Measurements from ENCODE around the gene OR6C2. TPM values are rescaled to one million over a fixed set of nuclear protein-coding genes. Genes with fewer than 3 reads are reported as not detected.

Gene OR6C2
- total RNA-seq, 1 experiment from 2014 or later, result not detected

GRCh38 chr12:55492078-55492477 lies 48.2 kb downstream of the OR6C2 start, which contains the start of gene OR6C68:
OR6C68 (plus strand) TSS chr12:55492378; CDS start chr12:55492378, 0 bp downstream.
- POLR2A ChIA-PET, result no interaction called here
- H3K4me1 Mint-ChIP-seq (ENCODE audit: low read depth, unreplicated experiment), result no peaks in the 10 kb centered on the region
- CTCF ChIA-PET, result no interaction called here
- Histone ChIP-seq H3K4me1 (0 out of 2 replicates have a peak, but pooled peaks cover 4% of the 10 kb centered on the region), H3K36me3 (ENCODE audit: control insufficient read depth, insufficient read depth, low read length) (no peaks in the 10 kb centered on the region), H3K9me3 (no peaks in the 10 kb centered on the region), H3K4me3 (ENCODE audit: low read depth, low read length) (no peak within 1 kb of the TSS), H3K27me3 (replicated peaks; ENCODE audit: control insufficient read depth, insufficient read depth, low read length) (no peaks in the 10 kb centered on the region)
- BruUV-seq (replicated peaks), result no TSS peak
- no peak for DNase-seq
- intact Hi-C loops (cut with micrococcal nuclease; ENCODE audit: unreplicated experiment), result no loop called here
- no peak for TF ChIP-seq CTCF (IDR thresholded peaks at IDR 0.05; ENCODE audit: insufficient read depth in 1 of 2, low read depth in 1 of 2, low read length in 1 of 2, severe bottlenecking in 1 of 2, unreplicated experiment in 1 of 2)
- H3K27ac Mint-ChIP-seq (ENCODE audit: unreplicated experiment), result no peak within 1 kb of the TSS
- no peak within 1 kb of the TSS for H3K4me3 Mint-ChIP-seq (ENCODE audit: unreplicated experiment)
- H3K27me3 Mint-ChIP-seq (ENCODE audit: insufficient read depth, unreplicated experiment), result no peaks in the 10 kb centered on the region
- H3K9me3 Mint-ChIP-seq (ENCODE audit: unreplicated experiment), result no peaks in the 10 kb centered on the region
- H3K36me3 Mint-ChIP-seq (ENCODE audit: insufficient read depth, unreplicated experiment), result no peaks in the 10 kb centered on the region

- ChIA-PET POLR2A (no interaction called here), CTCF (no interaction called here)
- H3K4me1 ChIP-seq, result peaks cover 26% of the 10 kb centered on the region
- Mint-ChIP-seq H3K4me1 (ENCODE audit: low read depth, unreplicated experiment) (peaks cover 14% of the 10 kb centered on the region), H3K36me3 (ENCODE audit: insufficient read depth, unreplicated experiment) (peaks cover 11% of the 10 kb centered on the region), H3K27me3 (ENCODE audit: insufficient read depth, unreplicated experiment) (no peaks in the 10 kb centered on the region), H3K9me3 (ENCODE audit: unreplicated experiment) (no peaks in the 10 kb centered on the region), H3K4me3 (ENCODE audit: unreplicated experiment) (no peak overlapping the region), H3K27ac (ENCODE audit: unreplicated experiment) (no peak overlapping the region)
- H3K9me3 ChIP-seq, result no peaks in the 10 kb centered on the region
- H3K4me3 ChIP-seq (ENCODE audit: low read depth, low read length), result no peak overlapping the region
- no peak for TF ChIP-seq CTCF (IDR thresholded peaks at IDR 0.05; ENCODE audit: insufficient read depth in 1 of 2, low read depth in 1 of 2, low read length in 1 of 2, severe bottlenecking in 1 of 2, unreplicated experiment in 1 of 2)
- no peaks in the 10 kb centered on the region for H3K27me3 ChIP-seq (replicated peaks; ENCODE audit: control insufficient read depth, insufficient read depth, low read length)
- H3K36me3 ChIP-seq (ENCODE audit: control insufficient read depth, insufficient read depth, low read length), result no peaks in the 10 kb centered on the region
- no TSS peak for BruUV-seq (replicated peaks)
- DNase-seq, result no peak
- intact Hi-C loops (cut with micrococcal nuclease; ENCODE audit: unreplicated experiment), result no loop called here
Observed at GRCh38 chr12:55495490-55495889, 51.6 kb downstream of the OR6C2 start.

GRCh38 chr12:55499231-55499630 lies 55.4 kb downstream of the OR6C2 start:
- Histone ChIP-seq H3K9me3 (no peaks in the 10 kb centered on the region), H3K36me3 (ENCODE audit: control insufficient read depth, insufficient read depth, low read length) (no peaks in the 10 kb centered on the region), H3K4me3 (ENCODE audit: low read depth, low read length) (no peak overlapping the region), H3K27me3 (replicated peaks; ENCODE audit: control insufficient read depth, insufficient read depth, low read length) (no peaks in the 10 kb centered on the region), H3K4me1 (peaks cover 44% of the 10 kb centered on the region)
- Mint-ChIP-seq H3K4me1 (ENCODE audit: low read depth, unreplicated experiment) (peaks cover 26% of the 10 kb centered on the region), H3K4me3 (ENCODE audit: unreplicated experiment) (peak overlapping the region; percentile 41), H3K27me3 (ENCODE audit: insufficient read depth, unreplicated experiment) (no peaks in the 10 kb centered on the region), H3K9me3 (ENCODE audit: unreplicated experiment) (no peaks in the 10 kb centered on the region), H3K27ac (ENCODE audit: unreplicated experiment) (peak overlapping the region; percentile 27), H3K36me3 (ENCODE audit: insufficient read depth, unreplicated experiment) (peaks cover 12% of the 10 kb centered on the region)
- intact Hi-C loops (cut with micrococcal nuclease; ENCODE audit: unreplicated experiment), result loop anchor here (1.0 kb wide), 2 partner anchors 110 to 120 kb away; no protein-coding TSS in a partner anchor
- peak in 1 of 2 experiments; percentile 4 for DNase-seq
- BruUV-seq (replicated peaks), result no TSS peak
- POLR2A ChIA-PET, result no interaction called here
- no peak for TF ChIP-seq CTCF (IDR thresholded peaks at IDR 0.05; ENCODE audit: insufficient read depth in 1 of 2, low read depth in 1 of 2, low read length in 1 of 2, severe bottlenecking in 1 of 2, unreplicated experiment in 1 of 2)
- CTCF ChIA-PET, result interaction anchor here (0.6 to 1.2 kb wide), 4 partner anchors 9 to 428 kb away, joined by 3 to 10 read pairs (median 5); no protein-coding TSS in a partner anchor
